Panc1 (cell line): ENCODE measurements around the gene ADORA1. TPM values are rescaled to one million over a fixed set of nuclear protein-coding genes. Genes with fewer than 3 reads are reported as not detected.

Experiments
- ATAC-seq: fragments of 200-7000 bp; cut with Tn5 transposase; 2 replicates; pipeline ENCODE4 v1.9.1; 2020; ENCODE audit warnings: mild to moderate bottlenecking, moderate library complexity
- BruUV-seq: library from RNA; stranded (reverse); fragments of 400-500 nt; replicated peaks from 2 replicates; lab custom pipeline; 2021; lab: Mats Ljungman, UMichigan
- CTCF ChIA-PET: fragments of 300-600 bp; sonication (Branson Sonifier 250); formaldehyde crosslinking; loops from one replicate; lab custom pipeline; 2022; ENCODE audit warnings: antibody characterized with exemption; lab: Charles Lee
- POLR2A ChIA-PET: fragments of 300-600 bp; sonication (Branson Sonifier 250); formaldehyde crosslinking; loops from one replicate; lab custom pipeline; 2022; ENCODE audit warnings: antibody characterized with exemption; lab: Charles Lee
- DNase-seq: peaks from one replicate; pipeline ENCODE4 v3.0.0-alpha.2; 2010; ENCODE audit warnings: low read depth, low spot score
- H3K27ac ChIP-seq: 2 replicates; pipeline ENCODE4 v1.5.1; 2011; ENCODE audit warnings: mild to moderate bottlenecking, low read length, inconsistent platforms
- H3K27me3 ChIP-seq: fragments of 200-500 bp; sonication (Bioruptor generic); 2 replicates; pipeline ENCODE4 v1.6.0; 2014; ENCODE audit warnings: low read length, inconsistent platforms; ENCODE audit not compliant: control insufficient read depth, insufficient read depth
- H3K36me3 ChIP-seq: fragments of 200-500 bp; sonication (Bioruptor generic); 2 replicates; pipeline ENCODE4 v1.5.1; 2014; ENCODE audit warnings: inconsistent platforms, mild to moderate bottlenecking, low read length, moderate library complexity; ENCODE audit not compliant: control insufficient read depth, insufficient read depth
- H3K4me1 ChIP-seq: 2 replicates; pipeline ENCODE4 v1.5.1; 2011; ENCODE audit warnings: inconsistent platforms, mild to moderate bottlenecking, low read length, moderate library complexity; ENCODE audit not compliant: control insufficient read depth, insufficient read depth
- H3K4me3 ChIP-seq, 2 experiments: 2 replicates each; pipeline ENCODE4 v1.5.1; 2011 to 2012; ENCODE audit warnings: low read depth in 2 of 2, low read length in 2 of 2, mild to moderate bottlenecking in 2 of 2, inconsistent platforms in 1 of 2, moderate library complexity in 1 of 2
- H3K9me3 ChIP-seq: fragments of 200-500 bp; sonication (Bioruptor generic); 2 replicates; pipeline ENCODE4 v1.5.1; 2014; ENCODE audit warnings: low read depth, mild to moderate bottlenecking, inconsistent platforms, low read length, moderate library complexity; ENCODE audit not compliant: control insufficient read depth, insufficient read depth
- POLR2AphosphoS5 ChIP-seq: IDR thresholded peaks from 2 replicates; pipeline ENCODE4 v1.6.1; 2012; ENCODE audit warnings: mild to moderate bottlenecking, low read depth, low read length, moderate library complexity
- SIN3A ChIP-seq: IDR thresholded peaks from 2 replicates; pipeline ENCODE4 v1.6.1; 2012; ENCODE audit warnings: low read depth, mild to moderate bottlenecking, low read length, moderate library complexity, borderline replicate concordance; ENCODE audit not compliant: insufficient read depth
- TCF7L2 ChIP-seq: IDR thresholded peaks from 2 replicates; pipeline ENCODE4 v1.6.1; 2011; ENCODE audit warnings: mild to moderate bottlenecking, low read depth, low read length, inconsistent platforms
- in situ Hi-C: cut with HindIII; loops from 2 replicates; pipeline ENCODE4 v1.10.0; 2016; ENCODE audit warnings: low sequenced_read_pairs, low pct_unique_long_range_greater_than_20kb
- intact Hi-C: fragments of 100-400 bp; cut with micrococcal nuclease; formaldehyde crosslinking; loops from one replicate; pipeline ENCODE4 v1.10.0; 2022; ENCODE audit not compliant: unreplicated experiment
- total RNA-seq: library from RNA; stranded (reverse); gene quantifications from one replicate; pipeline ENCODE4 v1.2.1, GENCODE V29; 2021; ENCODE audit not compliant: unreplicated experiment
- TF ChIP-seq, protein P1 (sequence below), 2 experiments: IDR thresholded peaks; 2 replicates each; pipeline ENCODE4 v1.6.1; 2011 to 2012; ENCODE audit warnings: low read depth in 2 of 2, control low read depth in 1 of 2, low read length in 1 of 2, mild to moderate bottlenecking in 1 of 2, moderate library complexity in 1 of 2; ENCODE audit not compliant: insufficient read depth in 1 of 2
- TF ChIP-seq, protein P2 (sequence below): fragments of 450-650 bp; IDR thresholded peaks from 2 replicates; pipeline ENCODE4 v1.5.1; 2017; ENCODE audit warnings: mild to moderate bottlenecking

ADORA1 gene
- total RNA-seq, 1 experiment from 2014 or later, result 8.5 TPM

DNA sequence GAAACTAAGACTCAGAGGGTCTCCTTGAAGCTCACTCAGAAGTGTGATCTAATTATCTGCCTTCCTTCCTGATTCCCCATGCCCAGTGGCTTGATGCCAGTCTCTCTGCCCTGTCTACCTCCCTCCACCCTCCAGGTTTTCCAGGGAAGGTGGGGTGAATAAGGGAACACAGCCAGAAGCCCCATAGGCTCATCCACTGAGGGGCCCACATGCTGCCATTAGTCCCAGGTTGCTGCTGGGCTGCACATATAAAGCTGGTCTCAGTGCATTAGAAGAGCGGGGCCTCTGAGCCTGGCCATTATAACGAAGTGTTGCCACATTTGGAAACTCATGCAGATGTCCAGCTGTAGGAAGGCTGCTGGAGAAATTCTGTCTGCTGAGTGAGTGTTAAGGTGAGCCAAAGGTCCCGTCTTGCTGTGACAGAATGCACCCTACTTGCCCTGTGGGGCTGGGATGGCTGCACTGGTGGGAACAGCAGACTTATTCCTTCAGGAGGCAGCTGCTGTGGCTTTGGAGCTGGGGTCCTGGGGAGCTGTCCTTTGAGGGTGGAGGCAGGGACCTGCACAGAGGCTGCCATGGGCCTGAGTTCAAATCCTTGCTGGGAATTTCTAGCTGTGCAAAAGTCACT, 2.9 kb downstream of the ADORA1 start:
- ChIA-PET POLR2A (no interaction called here), CTCF (interaction anchor here (0.6 kb wide), 2 partner anchors 16 to 85 kb away, joined by 3 to 13 read pairs; no protein-coding TSS in a partner anchor)
- peaks cover 4% of the 10 kb centered on the region for H3K27me3 ChIP-seq
- H3K36me3 ChIP-seq, result no peaks in the 10 kb centered on the region
- DNase-seq (no peak), ATAC-seq (no peak)
- H3K4me1 ChIP-seq, result peaks cover 18% of the 10 kb centered on the region
- TF ChIP-seq POLR2AphosphoS5 (no peak), SIN3A (no peak), TCF7L2 (no peak)
- TF ChIP-seq, protein P1, sequence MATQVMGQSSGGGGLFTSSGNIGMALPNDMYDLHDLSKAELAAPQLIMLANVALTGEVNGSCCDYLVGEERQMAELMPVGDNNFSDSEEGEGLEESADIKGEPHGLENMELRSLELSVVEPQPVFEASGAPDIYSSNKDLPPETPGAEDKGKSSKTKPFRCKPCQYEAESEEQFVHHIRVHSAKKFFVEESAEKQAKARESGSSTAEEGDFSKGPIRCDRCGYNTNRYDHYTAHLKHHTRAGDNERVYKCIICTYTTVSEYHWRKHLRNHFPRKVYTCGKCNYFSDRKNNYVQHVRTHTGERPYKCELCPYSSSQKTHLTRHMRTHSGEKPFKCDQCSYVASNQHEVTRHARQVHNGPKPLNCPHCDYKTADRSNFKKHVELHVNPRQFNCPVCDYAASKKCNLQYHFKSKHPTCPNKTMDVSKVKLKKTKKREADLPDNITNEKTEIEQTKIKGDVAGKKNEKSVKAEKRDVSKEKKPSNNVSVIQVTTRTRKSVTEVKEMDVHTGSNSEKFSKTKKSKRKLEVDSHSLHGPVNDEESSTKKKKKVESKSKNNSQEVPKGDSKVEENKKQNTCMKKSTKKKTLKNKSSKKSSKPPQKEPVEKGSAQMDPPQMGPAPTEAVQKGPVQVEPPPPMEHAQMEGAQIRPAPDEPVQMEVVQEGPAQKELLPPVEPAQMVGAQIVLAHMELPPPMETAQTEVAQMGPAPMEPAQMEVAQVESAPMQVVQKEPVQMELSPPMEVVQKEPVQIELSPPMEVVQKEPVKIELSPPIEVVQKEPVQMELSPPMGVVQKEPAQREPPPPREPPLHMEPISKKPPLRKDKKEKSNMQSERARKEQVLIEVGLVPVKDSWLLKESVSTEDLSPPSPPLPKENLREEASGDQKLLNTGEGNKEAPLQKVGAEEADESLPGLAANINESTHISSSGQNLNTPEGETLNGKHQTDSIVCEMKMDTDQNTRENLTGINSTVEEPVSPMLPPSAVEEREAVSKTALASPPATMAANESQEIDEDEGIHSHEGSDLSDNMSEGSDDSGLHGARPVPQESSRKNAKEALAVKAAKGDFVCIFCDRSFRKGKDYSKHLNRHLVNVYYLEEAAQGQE (IDR thresholded peaks at IDR 0.05; ENCODE audit: insufficient read depth in 1 of 2, low read depth in 2 of 2, low read length in 1 of 2), result no peak
- TF ChIP-seq, protein P2, sequence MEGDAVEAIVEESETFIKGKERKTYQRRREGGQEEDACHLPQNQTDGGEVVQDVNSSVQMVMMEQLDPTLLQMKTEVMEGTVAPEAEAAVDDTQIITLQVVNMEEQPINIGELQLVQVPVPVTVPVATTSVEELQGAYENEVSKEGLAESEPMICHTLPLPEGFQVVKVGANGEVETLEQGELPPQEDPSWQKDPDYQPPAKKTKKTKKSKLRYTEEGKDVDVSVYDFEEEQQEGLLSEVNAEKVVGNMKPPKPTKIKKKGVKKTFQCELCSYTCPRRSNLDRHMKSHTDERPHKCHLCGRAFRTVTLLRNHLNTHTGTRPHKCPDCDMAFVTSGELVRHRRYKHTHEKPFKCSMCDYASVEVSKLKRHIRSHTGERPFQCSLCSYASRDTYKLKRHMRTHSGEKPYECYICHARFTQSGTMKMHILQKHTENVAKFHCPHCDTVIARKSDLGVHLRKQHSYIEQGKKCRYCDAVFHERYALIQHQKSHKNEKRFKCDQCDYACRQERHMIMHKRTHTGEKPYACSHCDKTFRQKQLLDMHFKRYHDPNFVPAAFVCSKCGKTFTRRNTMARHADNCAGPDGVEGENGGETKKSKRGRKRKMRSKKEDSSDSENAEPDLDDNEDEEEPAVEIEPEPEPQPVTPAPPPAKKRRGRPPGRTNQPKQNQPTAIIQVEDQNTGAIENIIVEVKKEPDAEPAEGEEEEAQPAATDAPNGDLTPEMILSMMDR, result no peak
- no peak overlapping the region for H3K4me3 ChIP-seq
- intact Hi-C loops (no loop called here), in situ Hi-C loops (no loop called here)
- H3K27ac ChIP-seq, result no peak overlapping the region
- no peaks in the 10 kb centered on the region for H3K9me3 ChIP-seq
- BruUV-seq, result no TSS peak

DNA sequence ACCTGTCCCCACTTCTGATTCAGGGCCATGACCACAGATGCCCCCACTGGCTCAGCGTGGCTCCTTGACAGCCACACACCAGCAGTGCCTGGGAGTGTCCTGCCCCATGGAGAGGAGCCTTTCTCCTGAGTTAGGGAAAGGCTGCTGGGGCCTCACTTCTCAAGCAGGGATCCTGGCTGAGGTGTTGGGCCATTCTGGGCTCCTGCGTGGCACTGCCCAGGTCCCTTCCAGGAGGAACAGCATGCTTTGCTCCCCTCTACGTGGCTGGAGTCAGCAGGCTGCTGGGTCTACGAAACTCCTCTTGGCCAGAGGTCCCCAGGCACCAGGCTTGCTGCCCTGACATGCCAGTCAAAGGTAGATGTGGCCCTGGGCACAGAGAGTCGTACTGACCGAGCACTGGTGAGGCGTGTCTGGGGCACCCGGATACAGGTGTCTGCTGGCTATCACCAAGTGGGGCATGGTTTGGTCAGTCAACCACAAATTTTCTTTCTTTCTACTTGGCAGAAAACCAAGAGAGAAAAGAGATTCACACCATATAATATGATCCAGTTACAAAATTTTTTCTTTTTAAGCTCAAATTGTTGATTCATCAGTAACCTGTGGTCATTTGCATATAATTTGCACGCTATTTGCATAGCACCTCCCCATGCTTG, 4.1 kb downstream of the ADORA1 start:
- intact Hi-C loops, result no loop called here
- ATAC-seq (no peak), DNase-seq (no peak)
- POLR2A ChIA-PET, result no interaction called here
- H3K9me3 ChIP-seq, result no peaks in the 10 kb centered on the region
- H3K36me3 ChIP-seq, result no peaks in the 10 kb centered on the region
- in situ Hi-C loops, result no loop called here
- TF ChIP-seq, protein P1 (IDR thresholded peaks at IDR 0.05; ENCODE audit: insufficient read depth in 1 of 2, low read depth in 2 of 2, low read length in 1 of 2), result no peak
- TF ChIP-seq, protein P2, result no peak
- no peak for TF ChIP-seq TCF7L2
- peaks cover 15% of the 10 kb centered on the region for H3K4me1 ChIP-seq
- H3K27me3 ChIP-seq, result peaks cover 4% of the 10 kb centered on the region
- BruUV-seq, result no TSS peak
- H3K4me3 ChIP-seq, result no peak overlapping the region
- CTCF ChIA-PET, result no interaction called here
- H3K27ac ChIP-seq, result no peak overlapping the region
